Measurements from ENCODE around the gene CHIC2. TPM values are rescaled to one million over a fixed set of nuclear protein-coding genes. Genes with fewer than 3 reads are reported as not detected.

Gene CHIC2
- total RNA-seq, 1 experiment from 2014 or later = 8.2 TPM

DNA sequence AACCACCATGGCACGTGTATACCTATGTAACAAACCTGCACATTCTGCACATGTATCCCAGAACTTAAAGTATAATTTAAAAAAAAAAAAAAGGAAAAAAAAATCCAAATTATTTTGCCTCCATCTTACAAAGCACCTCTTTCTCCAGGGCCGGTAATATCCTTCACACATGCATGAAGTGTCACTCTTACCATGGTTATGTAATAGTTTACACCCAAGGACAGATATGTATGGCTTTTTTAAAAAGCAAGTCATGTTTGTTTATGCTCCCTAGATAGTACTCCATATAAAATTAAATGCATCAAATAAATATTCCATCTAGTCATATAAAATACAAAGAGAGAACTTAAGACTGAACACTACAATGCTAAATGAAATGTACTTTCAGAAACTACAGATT is 22.5 kb downstream of the CHIC2 start:
- H4K20me1 ChIP-seq (ENCODE audit: control insufficient read depth, insufficient read depth, insufficient read length) = no peaks in the 10 kb centered on the region
- H3K4me2 ChIP-seq (ENCODE audit: insufficient read depth, insufficient read length, low read length) = no peak overlapping the region
- no peak overlapping the region for H2AFZ ChIP-seq (ENCODE audit: low read length)
- Mint-ChIP-seq H3K27ac (no peak overlapping the region; a peak in 1 of 7 replicates), H3K27me3 (ENCODE audit: low read depth) (no peaks in the 10 kb centered on the region), H3K4me3 (no peak overlapping the region), H3K36me3 (ENCODE audit: insufficient read depth in 1 of 3, low read depth in 3 of 3) (peaks cover 0 to 11% (median 7%) of the 10 kb centered on the region in 3 experiments; a peak in 5 of 7 replicates), H3K4me1 (no peaks in the 10 kb centered on the region), H3K9me3 (0 out of 5 replicates have a peak, but pooled peaks cover 0 to 4% of the 10 kb centered on the region in 2 experiments)
- H3K9ac ChIP-seq (ENCODE audit: extremely low read depth, insufficient read length, low read length) = no peak overlapping the region
- H3K56ac ChIP-seq (ENCODE audit: insufficient read length, low read depth, low read length) = no peak overlapping the region
- H3K14ac ChIP-seq (ENCODE audit: insufficient read depth, low read length) = no peak overlapping the region
- no CpG with 5 or more reads among the region's 2 CpGs for WGBS (ENCODE audit: extremely low coverage, insufficient read length, low lambda C conversion rate)
- H4K91ac ChIP-seq (ENCODE audit: insufficient read length, low read depth, low read length) = no peak overlapping the region
- H3K27me3 ChIP-seq (ENCODE audit: insufficient read depth, low read length) = no peaks in the 10 kb centered on the region
- H2AK5ac ChIP-seq (ENCODE audit: insufficient read length, low read length) = no peak overlapping the region
- H2BK20ac ChIP-seq (ENCODE audit: low read depth, low read length, poor library complexity, severe bottlenecking) = no peak overlapping the region
- no peak overlapping the region for H2BK120ac ChIP-seq (ENCODE audit: low read depth, low read length, poor library complexity, severe bottlenecking)
- no peaks in the 10 kb centered on the region for H3K9me3 ChIP-seq (ENCODE audit: control insufficient read depth, low read depth, low read length)
- no peak overlapping the region for H3K27ac ChIP-seq (ENCODE audit: insufficient read length, low read depth, low read length)
- H3K23ac ChIP-seq (ENCODE audit: insufficient read length, low read depth, low read length) = no peak overlapping the region
- no peak overlapping the region for H3K18ac ChIP-seq (ENCODE audit: insufficient read length, low read depth, low read length)
- DNase-seq = no peak
- H4K8ac ChIP-seq (replicated peaks; ENCODE audit: insufficient read length, low read depth, low read length) = no peak overlapping the region
- H3K23me2 ChIP-seq (ENCODE audit: insufficient read length, low read depth, low read length, poor library complexity, severe bottlenecking) = no peaks in the 10 kb centered on the region
- H2BK5ac ChIP-seq (ENCODE audit: insufficient read length, low read length) = no peak overlapping the region
- H3K4me1 ChIP-seq (ENCODE audit: insufficient read depth, low read length) = no peaks in the 10 kb centered on the region
- H2BK12ac ChIP-seq (ENCODE audit: insufficient read length, low read depth, low read length) = no peak overlapping the region
- H3K79me2 ChIP-seq (ENCODE audit: insufficient read depth, low read length) = no peaks in the 10 kb centered on the region
- H3T11ph ChIP-seq (ENCODE audit: low read length) = no peak overlapping the region
- TF ChIP-seq, protein P1, sequence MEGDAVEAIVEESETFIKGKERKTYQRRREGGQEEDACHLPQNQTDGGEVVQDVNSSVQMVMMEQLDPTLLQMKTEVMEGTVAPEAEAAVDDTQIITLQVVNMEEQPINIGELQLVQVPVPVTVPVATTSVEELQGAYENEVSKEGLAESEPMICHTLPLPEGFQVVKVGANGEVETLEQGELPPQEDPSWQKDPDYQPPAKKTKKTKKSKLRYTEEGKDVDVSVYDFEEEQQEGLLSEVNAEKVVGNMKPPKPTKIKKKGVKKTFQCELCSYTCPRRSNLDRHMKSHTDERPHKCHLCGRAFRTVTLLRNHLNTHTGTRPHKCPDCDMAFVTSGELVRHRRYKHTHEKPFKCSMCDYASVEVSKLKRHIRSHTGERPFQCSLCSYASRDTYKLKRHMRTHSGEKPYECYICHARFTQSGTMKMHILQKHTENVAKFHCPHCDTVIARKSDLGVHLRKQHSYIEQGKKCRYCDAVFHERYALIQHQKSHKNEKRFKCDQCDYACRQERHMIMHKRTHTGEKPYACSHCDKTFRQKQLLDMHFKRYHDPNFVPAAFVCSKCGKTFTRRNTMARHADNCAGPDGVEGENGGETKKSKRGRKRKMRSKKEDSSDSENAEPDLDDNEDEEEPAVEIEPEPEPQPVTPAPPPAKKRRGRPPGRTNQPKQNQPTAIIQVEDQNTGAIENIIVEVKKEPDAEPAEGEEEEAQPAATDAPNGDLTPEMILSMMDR (conservative IDR thresholded peaks at IDR 0.05) = no peak
- H4K5ac ChIP-seq (ENCODE audit: insufficient read length, low read depth, low read length) = no peak overlapping the region
- H3K4ac ChIP-seq (ENCODE audit: low read depth, low read length) = no peak overlapping the region
- no peaks in the 10 kb centered on the region for H3K79me1 ChIP-seq (ENCODE audit: insufficient read depth, low read depth, low read length, poor library complexity, severe bottlenecking)
- no peak overlapping the region for H2BK15ac ChIP-seq (ENCODE audit: low read depth, low read length)
